HG02763 (cell line): Measurements from ENCODE around the gene NSD1.
"Not testable (repeated sequence)": the region's sequence is repeated elsewhere in the genome, so short reads cannot be mapped to it uniquely, and the experiment has no call there.

Source experiments
- ATAC-seq: cut with Tn5 transposase; IDR thresholded peaks from one replicate; pipeline ENCODE4 v1.9.1; 2021; ENCODE audit warnings: mild to moderate bottlenecking, moderate library complexity; ENCODE audit not compliant: unreplicated experiment

NSD1 gene

DNA sequence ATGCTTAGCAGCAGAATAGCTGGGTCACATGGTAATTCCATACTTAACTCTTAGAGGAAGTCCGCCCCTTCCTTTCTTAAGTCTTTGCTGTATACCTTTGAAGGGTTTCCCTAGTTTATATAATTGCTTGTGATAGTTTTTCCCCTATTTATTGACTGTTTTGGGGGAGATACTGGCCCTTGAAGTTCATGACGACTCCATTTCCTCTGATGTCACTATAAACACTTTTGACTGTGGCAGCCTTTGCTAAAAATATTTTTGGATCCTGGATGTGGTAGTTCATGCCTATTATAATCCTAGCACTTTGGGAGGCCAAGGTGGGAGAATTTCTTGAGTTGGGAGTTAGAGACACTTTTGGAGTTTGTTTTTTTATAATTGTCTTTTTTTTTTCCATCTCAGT, 38.4 kb downstream of the NSD1 start:
- no peak for ATAC-seq

DNA sequence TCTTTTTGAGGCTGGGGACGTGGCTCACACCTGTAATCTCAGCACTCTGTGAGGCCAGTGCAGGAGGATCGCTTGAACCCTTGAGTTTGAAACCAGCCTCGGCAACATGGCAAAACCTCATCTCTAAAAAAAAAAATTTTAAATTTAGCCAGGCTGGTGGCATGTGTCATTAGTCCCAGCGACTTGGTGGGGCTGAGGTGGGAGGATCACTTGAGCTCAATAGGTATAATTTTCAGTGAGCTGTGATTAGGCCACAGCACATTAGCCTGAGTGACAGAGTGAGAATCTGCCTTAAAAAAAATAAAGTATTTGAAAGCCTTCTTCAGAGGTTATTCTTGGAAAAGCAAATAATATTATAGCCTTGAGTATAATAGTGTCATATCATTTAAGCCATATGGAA, 41.8 kb downstream of the NSD1 start:
- ATAC-seq, result no peak

DNA sequence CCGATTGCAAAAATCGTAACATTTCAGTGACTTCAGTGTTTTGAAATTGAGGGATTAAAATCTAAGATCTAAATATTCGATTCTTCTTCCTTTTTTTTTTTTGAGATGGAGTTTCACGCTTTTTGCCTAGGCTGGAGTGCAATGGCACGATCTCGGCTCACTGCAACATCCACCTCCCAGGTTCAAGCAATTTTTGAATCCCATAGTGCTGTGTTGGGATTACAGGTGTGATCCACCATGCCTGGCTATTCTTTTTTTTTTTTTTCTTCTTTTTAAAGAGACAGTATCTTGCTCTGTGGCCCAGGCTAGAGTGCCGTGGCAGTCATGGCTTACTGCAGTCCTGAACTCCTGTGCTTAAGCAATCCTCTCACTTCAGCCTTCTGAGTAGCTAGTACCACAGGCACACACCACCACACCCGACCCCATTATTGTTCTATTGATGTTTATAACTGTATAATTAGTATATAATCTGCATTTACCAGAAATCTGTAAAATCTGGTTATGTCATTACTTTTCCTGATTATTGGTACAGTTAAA, 42.7 kb downstream of the NSD1 start:
- no peak for ATAC-seq

DNA sequence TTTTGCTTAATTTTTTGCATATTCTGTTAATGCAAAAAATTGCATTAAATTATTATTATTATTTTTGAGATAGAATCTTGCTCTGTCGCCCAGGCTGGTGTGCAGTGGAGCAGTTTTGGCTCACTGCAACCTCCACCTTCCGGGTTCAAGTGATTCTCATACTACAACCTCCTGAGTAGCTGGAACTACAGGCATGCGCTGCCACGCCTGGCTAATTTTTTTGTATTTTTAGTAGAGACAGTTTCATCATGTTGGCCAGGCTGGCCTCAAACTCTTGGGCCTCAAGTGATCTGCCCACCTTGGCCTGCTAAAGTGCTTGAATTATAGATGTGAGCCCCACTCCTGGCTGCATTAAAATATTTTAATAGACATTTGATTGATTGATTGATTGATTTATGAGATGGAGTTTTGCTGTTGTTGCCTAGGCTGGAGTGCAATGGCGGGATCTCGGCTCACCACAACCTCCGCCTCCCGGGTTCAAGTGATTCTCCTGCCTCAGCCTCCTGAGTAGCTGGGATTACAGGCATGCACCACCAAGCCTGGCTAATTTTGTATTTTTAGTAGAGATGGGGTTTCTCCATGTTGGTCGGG, 44.4 kb downstream of the NSD1 start:
- ATAC-seq, result not testable (repeated sequence)

DNA sequence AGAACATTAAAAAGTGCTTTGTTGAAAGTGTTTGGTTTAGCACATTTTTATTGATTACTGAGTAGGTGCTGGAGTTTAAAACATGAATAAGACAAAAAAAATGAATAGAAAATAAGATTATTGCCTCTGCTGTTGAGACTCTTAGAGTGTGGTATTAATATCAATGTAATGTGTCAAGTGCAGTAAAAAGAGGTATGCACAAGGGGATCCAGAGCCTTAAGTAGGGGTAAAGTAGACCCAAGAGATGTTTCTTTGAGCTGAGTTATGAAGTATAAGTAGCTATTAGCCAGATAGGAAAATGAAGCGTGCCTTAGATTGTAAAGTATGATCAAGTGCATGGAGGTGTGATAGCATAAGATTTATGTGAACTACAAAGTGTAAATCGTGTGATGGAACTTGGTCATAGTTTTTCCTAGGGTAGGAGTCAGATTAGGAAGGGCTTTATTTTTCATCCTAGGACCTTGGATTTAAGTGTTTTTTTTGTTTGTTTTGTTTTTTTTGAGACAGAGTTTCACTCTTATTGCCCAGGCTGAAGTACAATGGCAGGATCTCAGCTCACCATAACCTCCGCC, 45.2 kb downstream of the NSD1 start:
- no peak for ATAC-seq

DNA sequence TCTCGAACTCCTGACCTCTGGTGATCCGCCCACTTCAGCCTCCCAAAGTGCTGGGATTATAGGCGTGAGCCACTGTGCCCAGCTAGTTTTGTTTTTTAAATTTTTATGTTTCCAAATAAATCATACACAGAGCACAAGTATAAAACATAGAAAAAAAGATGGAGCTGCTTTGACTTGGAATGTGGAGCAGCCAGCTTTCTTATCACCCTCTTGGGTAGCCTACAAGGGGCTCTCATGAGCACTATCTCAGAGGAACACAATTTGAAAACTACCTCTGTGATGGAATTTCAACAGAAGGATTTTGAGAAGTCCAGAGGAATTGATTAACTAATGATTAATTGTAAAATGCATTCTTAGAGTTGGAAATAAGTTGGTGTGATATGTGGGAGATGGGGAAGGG, 45.9 kb downstream of the NSD1 start:
- ATAC-seq, result no peak

DNA sequence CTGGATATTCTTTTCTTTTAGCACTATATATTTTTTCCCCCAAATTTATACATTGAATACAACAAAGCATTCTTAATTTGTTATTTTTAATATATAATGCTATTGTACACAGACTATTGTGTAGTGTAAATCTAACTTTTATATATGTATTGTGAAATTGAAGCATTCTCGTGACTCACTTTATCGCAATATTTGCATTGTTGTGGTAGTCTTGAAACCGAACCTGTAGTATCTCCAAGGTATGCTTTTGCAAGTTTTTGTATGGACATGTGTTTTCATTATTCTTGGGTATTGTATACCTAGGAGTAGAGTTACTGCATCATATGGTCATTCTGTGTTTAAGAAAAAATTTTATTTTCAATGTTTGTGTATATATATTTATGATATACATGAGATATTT, 49.6 kb downstream of the NSD1 start:
- ATAC-seq, result no peak

DNA sequence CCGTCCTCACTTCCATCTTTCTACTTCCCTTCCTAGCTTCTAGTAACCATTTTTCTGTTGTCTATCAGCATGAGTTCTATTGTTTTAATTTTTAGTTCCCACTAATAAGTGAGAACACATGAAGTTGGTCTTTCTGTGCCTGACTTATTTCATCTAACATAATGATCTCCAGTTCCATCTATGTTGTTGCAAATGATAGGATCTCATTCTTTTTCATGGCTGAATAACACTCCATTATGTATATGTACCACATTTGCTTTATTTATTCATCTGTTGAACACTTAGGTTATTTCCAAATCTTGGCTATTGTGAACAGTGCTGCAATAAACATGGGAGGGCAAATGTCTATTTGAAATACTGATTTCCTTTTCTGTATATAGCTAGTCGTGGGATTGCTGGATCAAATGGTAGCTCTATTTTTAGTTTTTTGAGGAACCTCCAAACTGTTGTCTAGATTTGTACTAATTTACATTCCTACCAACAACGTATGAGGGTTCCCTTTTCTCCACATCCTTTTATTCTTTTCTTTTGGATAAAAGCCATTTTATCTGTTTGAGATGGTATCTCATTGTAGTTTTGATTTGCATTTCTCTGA, 50.3 kb downstream of the NSD1 start:
- no peak for ATAC-seq

DNA sequence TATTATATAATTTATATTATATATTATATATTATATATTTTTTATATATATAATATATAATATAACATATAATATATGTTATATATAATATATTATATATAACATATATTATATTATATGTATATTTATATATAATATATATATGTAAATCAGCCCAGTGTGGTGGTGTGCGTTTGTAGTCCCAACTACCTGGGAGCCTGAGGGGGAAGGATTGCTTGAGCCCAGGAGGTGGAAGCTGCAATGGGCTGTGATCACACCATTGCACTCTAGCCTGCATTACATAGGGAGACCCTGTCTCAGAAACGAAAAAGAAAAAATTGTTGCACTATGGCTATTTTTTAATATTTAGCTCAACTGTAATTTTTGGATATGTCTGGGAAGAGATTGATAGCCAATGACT, 52.4 kb downstream of the NSD1 start:
- no peak for ATAC-seq

DNA sequence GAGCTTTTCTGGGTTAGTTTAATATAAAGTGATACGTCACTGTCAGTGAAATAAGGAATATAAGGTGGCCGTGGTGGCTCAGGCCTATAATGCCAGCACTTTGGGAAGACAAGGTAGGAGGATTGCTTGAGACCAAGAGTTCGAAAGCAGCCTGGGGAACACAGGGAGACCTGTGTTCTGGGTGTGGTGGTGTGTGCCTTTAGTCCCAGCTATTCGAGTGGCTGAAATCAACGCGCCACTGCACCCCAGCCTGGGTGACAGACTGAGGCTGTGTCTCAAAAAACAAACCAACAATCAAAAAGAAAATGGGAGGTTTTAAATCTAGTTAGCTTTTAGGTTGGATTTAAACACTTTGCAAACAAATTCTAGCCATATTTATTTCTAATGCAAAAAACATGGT, 53.1 kb downstream of the NSD1 start:
- ATAC-seq, result no peak

DNA sequence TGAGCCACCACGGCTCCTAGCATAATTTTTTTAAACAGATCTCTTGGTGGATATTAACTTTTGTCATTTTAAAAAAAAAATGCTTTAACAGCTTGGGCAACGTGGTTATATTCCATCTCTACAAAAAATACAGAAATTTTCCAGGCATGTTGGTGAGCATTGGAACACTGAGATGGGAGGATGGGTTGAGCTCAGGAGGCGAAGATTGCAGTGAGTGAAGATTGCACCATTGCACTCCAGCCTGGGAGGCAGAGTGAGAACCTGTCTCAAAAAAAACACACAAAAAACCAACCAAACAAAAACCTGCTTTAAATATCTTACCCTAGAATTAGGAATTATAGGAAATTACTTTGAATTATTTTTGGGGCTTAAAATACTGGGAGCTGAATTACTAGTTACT, 55.2 kb downstream of the NSD1 start:
- ATAC-seq, result no peak

DNA sequence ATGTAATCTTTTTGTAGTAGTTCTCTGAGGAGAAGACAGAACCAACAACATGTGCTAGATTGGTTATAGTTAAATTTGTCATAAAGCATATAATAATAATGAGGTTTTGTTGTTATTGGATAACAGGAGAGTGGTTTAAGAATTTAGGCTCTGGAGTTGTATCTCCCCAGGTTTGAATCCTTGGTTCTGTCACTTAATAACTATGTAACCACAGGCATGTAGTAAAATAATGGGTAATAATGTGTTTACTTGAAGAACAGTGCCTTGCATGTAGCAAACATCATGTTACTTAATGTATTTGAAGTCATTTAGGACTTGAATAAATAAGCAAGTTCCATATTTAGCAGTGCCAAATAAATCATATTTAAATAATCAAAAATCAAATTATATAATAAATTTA, 55.8 kb downstream of the NSD1 start:
- ATAC-seq, result no peak

DNA sequence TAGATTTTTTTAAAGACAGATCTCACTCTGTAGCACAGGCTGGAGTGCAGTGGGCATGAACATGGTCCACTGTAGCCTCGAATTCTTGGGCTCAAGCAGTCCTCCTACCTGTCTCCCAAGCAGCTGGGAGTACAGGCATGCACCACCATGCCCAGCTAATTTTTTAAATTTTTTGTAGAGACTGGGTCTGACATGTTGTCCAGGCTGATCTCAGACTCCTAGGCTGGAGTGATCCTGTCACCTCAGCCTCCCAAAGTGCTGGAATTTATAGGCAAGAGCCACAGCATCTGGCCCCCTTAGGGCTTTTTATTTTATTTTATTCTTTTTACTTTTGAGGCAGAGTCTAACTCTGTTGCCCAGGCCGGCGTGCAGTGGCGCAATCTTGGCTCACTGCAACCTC, 56.4 kb downstream of the NSD1 start:
- ATAC-seq, result no peak

DNA sequence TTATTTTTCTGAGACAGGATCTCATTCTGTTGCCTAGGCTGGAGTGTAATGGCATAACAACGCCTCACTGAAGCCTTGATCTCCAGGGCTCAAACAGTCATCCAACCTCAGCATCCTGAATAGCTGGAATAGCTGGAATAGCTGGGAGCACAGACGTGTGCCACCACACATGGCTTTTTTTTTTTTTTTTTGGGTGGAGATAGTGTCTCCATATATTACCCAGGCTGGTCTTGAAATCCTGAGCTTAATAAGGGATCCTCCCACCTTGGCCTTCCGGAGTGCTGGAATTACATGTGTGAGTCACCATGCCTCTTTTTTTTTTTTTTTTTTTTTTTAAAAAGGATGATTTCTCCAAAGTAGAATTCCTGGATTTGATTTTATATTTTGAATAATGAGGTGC, 60.7 kb downstream of the NSD1 start:
- ATAC-seq, result no peak

DNA sequence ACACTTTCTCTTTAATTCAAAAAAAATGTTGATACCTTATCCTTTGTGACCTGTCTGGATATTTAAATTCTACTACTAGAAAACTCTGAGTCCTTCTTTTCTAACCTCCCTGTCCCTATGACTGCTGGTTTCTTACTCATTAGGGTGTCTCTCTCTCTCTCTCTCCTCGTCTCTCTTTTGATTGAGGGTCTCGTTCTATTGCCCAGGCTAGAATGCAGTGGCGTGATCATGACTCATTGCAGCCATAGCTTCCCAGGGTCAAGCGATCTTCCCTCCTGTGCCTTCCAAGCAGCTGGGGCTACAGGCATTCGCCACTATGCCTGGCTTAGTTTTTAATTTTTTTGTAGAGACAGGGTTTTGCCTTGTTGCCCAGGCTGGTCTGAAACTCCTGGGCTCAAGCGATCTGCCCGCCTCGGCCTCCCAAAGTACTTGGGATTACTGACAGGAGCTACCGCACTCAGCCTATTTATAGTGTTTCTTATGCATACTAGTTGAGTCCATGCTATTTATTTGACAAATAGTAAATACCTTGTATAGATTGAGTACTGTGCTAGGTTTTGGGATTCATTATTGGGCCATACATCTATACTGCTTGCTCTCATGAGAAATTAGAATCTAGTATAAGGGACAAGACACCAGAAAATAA, 61.9 kb downstream of the NSD1 start:
- ATAC-seq, result no peak

DNA sequence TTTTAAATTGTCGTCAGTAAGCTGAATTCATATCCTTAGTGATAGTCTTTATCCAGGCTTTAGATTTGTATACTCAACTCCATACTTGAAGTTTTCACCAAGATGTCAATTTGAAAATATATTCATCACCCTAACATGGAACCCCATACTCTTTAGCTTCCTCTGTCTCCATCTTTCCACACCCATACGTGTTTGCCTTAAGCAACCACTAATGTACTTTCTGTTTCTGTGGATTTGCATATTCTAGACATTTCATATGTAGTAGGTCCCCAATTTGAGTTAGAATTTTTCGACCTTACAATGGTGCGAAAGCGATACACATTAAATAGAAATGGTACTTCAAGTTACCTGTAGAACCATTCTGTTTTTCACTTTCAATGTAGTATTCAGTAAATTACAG, 65.2 kb downstream of the NSD1 start:
- no peak for ATAC-seq

DNA sequence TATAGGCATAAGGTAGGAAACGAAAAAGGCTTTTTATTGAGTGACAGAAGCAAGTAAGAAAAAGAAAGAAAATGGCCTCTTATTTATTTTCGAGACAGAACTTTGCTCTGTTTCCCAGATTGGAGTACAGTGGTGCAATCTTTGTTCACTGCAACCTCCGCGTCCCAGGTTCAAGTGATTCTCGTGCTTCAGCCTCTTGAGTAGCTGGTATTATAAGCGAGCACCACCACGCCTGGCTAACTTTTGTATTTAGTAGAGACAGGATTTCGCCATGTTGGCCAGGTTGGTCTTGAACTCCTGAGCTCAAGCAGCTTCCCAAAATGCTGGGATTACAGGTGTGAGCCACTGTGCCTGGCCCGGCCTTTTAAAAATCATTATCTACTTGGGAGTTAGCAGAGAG, 70.7 kb downstream of the NSD1 start:
- ATAC-seq, result no peak

DNA sequence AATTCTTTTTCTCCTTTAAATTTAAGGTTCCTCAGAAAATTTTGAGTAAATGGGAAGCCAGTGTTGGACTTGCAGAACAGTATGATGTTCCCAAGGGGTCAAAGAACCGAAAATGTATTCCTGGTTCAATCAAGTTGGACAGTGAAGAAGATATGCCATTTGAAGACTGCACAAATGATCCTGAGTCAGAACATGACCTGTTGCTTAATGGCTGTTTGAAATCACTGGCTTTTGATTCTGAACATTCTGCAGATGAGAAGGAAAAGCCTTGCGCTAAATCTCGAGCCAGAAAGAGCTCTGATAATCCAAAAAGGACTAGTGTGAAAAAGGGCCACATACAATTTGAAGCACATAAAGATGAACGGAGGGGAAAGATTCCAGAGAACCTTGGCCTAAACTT, 76.0 kb downstream of the NSD1 start:
- no peak for ATAC-seq

DNA sequence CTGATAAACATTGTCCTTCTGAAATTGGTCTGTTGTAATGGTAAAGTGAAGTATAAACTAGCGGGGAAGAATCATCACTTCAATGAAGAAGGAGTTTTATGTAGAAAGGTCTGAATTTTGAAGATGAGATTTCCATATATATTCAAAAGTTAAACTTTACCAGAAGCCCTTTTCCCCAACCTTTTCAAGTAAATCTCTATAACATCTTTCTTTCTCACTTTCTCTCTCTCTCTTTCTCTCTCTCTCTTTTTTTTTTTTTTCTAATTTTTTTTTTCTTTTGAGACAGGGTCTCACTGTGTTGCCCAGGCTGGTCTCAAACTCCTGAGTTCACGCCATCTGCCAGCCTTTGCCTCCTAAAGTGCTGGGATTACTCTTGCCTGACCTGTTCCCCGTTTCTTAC, 78.7 kb downstream of the NSD1 start:
- no peak for ATAC-seq

DNA sequence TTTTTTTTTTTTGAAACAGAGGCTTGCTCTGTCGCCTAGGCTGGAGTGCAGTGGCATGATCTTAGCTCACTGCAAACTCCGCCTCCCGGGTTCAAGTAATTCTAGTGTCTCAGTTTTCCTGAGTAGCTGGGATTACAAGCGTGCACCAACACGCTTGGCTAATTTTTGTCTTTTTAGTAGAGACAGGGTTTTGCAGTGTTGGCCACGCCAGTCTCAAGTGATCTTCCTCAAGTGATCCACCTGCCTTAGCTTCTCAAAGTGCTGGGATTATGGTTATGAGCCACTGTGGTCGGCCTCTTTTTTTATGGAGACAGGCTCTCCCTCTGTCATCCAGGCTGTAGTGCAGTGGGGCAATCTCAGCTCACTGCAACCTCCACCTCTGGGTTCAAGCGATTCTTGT, 87.0 kb downstream of the NSD1 start:
- ATAC-seq, result no peak

DNA sequence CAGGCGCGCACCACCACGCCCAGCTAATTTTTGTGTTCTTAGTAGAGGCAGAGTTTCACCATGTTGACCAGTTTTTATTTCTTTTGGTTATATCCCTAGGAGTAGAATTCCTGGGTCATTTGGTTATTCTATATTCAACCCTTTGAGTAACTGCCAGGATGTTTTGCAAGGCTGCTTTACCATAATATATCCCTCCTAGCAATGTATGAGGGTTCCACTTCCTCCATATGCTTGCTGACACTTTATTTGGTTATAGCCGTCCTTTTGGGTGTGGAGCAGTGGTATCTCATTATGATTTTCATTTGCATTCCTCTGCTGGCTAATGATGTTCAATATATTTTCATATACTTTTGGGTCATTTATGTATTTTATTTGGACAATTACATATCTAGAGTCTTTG, 88.7 kb downstream of the NSD1 start:
- ATAC-seq, result no peak

DNA sequence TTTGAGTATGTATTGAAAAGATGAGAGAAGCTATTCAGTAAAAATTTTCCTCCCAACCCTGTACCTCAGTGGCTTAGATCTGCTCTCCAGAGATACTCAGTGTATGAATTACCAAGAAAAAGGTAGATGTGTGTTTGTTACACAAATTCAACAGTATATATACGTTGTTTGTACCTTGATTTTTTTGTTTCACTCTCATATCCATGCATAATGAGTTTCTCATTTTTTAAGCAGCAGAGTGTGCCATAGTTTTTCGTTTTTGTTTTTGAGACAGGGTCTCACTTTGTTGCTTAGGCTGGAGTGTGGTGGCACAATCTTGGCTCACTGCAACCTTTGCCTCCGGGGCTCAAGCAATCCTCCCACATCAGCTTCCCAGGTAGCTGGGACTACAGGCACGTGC, 92.2 kb downstream of the NSD1 start:
- no peak for ATAC-seq
